HG03108 (cell line): Measurements from ENCODE around the gene SIRT7.

Source experiments
- ATAC-seq: cut with Tn5 transposase; IDR thresholded peaks from one replicate; pipeline ENCODE4 v1.9.1; 2021; ENCODE audit warnings: moderate library complexity; ENCODE audit not compliant: unreplicated experiment

Gene SIRT7

DNA sequence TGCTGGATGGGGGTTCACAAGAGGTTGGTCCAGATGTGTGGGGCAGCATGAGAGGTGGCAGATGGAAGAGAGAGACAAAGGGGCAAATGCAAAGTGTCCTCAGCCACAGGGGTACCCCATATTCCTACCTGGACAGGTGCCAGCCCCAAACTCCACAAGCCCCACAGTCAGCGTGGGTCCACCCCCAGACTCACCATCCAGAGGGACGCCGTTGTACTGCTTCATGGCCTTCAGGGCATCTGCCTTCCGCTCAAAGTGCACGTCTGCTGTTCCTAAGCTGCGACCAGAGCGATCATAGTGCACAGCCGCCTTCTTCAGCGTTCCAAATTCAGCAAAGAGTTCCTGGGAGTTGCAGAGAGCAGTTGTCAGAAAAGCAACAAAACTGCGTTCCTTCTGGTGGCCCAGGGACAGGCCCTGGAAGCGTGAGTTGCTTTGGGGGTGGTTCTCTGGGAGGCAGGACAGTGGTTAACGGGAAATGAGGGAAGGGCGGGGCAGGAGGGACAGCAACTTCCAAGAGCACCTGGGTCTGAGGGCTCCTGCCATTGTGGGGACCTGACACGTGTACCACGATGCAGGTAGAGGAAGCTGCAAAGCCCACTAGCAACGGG lies 28.9 kb downstream of the SIRT7 start:
- ATAC-seq: no peak

DNA sequence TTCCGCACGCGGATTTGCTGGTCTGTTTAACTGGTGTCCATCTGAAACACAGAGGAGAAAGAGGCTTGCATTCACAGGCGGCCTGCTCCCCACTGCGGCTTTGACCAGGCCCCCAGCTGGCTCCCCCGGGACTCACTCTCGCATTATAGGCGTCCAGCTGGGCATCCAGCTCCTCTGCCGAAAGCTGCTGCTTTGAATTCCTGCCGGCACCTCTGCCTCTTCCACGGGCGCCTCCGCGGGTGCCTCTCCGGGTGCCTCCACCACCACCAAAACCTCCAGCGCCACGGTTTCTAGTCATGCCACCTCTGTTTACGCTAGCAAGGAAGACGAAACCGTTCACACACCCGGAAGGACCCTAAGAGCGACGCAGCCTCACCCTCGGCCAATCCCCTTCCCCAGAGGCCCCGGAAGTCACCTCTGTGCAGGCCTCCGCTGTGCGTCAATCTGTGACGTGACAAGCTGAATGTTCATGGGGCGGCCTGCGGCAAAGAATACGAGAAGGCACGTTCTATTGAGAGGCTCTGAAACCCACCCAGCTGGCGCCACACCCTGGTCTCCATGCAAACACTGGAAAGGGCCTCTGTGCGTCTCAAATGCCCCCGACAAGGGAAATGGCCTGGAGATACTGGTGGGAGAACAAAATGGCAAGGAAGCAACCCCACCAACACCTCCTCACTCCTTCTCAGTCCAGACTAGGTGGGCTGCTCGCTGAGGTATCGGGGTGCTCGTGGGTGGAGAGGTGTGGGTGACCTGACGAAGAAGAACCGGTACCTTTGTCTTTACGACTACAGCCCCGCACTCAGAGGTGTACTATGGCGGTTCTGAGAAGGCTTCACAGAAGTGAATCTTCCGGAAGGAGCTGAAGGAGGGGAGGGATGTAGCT lies 29.6 kb downstream of the SIRT7 start:
- ATAC-seq: no peak

DNA sequence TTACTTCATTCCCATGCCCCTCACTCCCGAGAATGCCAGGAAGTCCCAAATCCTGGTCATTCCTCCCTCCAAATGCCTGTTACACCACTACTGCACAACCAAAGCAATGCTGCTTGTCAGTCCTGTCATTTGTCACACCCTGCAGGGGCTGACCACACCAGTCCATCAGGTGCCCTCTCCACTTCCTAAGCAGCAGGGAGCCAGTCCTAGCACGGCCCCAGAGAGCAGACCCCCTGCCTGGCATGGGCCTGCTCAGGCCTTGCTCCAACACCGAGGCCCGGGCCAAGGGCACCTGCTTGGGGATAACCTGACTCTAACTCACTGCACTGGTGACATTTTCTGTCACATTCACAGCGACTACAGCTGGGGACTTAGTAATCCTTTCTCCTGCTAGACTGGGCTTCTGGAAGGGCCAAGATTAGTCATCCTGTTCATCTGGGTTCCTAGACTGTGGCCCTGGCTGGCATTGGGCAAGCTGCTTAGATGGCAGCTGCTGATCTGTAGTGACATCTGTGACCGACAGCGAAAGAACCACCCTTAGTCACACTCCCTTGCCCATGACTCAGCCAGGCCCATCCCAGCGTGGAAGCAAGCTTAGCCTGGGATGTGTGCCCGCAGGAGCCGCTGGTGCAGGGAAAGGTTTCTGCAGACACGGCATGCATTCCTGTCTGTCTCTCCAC lies 32.0 kb downstream of the SIRT7 start:
- ATAC-seq: no peak

DNA sequence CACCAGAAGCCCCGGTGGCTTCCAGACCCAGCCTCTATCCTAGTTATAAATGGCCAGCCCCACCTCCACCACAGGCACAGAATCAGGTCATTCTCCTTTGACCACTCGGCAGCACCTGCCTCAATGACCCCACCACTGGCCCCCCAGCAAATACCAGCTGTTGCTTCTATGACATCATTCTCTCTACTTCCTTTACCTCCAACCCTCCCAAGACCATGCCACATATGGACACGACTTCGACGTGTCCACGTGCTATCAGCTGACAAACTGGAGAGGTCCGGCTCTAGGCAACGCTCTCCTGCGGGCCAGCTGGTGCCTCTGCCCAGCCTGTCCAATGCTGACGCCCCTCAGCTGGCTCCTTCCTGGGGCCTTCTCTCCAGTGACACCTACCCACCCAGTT lies 32.5 kb downstream of the SIRT7 start:
- ATAC-seq: no peak

DNA sequence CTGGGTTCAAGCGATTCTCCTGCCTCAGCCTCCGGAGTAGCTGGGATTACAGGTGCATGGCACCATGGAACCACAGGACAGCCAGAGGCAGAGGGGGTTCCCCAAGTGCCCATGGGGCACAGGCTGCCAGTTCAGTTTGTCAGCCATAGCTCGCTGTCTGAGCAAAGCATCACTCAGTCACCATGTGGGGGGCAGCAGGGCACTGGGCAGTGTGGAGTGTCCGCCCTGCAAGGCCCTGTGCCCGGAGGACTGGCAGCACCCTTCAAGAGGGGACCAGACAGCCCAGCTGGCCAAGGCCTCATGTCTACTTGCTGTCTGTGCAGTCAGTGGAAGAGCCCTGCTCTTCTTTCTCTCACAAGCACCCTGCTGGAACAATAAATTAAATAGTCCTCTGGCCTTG lies 33.0 kb downstream of the SIRT7 start:
- ATAC-seq: no peak

DNA sequence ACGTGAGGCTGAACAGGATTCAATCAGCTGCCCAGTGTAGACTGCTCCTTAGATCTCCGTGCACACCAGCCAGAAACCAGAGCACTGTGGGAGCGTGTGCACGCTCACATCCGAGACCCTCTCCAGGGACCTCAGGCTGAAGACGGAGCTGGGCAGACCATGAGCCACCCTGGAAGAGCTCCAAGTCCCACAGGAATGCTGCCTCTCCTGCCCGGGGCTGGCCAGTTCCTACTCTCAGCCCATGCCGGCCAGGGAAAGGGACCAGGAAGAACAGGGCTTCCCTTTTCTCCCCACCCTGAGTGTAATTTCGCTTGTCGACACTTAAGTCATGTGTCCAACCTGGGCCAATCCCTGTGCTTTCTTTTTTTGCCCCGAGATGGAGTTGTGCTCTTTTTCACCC lies 33.5 kb downstream of the SIRT7 start:
- no peak for ATAC-seq

DNA sequence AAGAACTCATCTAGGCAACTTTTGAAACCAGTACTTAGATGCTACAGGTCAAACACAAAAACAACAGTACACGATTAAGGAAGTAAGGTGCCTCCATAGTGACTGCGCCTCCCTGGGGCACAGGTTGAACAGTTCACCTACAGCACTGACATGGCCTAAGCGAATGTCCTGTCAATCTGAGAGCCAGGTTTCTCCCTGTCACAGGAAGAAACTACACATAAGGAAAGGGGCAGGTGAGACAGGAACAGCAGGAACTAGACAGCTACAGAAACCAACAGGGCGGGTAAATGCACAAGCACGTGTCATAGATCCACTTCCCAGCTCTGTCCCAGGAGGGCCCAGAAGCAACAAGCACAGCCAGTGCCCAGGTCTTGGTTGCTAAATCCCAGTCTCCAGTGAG lies 38.9 kb downstream of the SIRT7 start:
- ATAC-seq: no peak

DNA sequence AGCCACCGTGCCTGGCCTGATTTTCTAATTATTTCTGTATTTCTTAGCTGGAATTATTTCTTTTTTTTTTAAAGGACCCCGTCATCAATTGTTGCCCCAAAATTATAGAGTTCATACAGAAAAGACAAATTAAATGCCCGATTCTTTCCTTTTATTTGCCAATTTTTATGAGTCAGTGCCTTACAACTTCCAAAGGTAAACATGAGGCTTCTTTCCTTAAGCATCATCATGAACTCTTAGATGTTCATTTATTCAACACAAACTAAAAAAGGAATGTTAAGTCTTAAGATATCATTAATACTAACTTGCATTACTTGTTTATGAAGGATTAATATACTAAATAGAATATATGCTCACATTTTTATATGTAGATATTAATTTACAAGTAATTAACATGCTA lies 39.7 kb downstream of the SIRT7 start:
- no peak for ATAC-seq

DNA sequence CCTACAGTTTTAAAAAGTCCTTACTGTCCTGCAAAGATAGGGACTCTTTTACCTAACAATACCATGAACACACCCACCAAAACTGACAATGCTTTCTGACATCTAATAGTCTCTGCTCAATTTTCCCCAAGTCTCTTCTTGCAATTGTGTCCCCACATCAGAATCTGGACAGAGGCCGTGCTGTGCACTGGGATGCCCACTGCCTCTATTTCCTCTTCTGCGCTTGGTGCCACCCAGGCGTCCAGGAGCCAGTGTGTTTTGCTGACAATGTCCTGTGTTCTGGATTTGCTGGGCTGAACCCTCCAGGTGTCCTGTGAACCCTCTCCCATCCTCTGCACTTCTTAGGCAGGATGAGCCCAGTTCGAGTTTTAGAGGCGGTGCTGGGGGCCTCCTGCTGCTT lies 40.4 kb downstream of the SIRT7 start:
- ATAC-seq: no peak

DNA sequence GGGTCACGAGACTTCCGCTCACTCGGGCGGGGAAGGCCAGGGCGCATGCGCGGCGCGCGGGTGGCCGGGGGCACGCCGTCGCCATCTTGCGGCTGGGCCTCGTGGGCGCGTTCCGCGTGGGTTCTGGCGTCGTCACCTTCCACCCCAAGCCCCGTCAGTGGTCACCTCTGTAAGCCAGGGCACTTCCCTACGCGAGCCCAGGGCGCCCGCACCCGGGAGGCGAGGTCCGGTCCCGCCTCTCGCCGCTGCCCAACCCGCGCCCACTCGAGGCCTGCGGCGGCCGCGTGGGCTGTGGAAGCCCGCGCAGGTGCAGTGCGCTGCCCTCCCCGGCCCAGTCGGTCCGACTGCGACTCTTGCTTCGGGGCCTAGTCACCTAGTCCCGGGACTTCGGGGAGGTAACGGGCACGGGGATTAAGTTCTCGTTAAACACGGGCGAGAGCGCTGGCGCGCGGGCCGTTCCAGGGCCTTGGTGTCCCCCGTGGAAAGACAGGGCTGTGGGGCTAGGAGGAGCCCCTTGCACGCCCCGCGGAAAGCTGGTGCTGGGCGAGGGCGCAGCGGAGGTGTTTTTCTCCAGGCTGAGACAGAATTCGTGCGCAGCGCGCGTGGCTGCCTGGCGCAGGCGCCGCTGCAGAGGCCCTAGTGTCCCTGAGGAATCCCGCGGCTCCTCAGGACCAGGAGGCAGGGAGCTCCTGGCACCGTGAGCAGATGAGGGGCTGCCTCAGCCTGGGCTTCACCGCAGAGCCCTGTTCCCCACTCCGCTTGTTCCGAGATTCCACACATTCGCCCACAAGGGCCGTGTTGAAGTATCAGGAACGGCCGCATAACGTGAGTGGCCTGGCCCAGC lies 46.4 kb downstream of the SIRT7 start:
- ATAC-seq: no peak

DNA sequence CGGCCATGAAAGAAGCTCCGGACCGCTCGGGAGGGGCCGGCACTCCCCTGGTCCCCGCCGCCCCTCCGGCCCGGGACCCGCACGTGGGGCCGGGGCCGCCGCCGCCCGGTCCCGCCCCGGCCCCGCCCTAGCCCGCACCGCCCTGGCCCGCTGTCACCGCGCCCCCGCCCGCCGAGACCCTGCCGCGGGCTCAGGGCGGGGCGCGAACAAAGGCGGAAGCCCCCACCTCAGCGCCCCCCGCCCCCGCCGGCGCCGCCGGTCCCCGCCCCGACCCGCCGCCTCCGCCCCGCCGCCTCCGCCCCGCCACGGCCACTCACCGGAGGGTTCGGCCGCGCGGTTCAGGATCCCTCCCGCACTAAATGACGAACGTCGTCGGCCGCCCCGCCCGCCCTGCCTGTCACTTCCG lies 47.0 kb downstream of the SIRT7 start, which contains the start of gene ARHGDIA:
TSS of gene ARHGDIA (minus strand) at position 357 of the 406 bp plus-strand sequence. CDS start 1,407 bp downstream, outside the sequence.
- ATAC-seq: no peak

DNA sequence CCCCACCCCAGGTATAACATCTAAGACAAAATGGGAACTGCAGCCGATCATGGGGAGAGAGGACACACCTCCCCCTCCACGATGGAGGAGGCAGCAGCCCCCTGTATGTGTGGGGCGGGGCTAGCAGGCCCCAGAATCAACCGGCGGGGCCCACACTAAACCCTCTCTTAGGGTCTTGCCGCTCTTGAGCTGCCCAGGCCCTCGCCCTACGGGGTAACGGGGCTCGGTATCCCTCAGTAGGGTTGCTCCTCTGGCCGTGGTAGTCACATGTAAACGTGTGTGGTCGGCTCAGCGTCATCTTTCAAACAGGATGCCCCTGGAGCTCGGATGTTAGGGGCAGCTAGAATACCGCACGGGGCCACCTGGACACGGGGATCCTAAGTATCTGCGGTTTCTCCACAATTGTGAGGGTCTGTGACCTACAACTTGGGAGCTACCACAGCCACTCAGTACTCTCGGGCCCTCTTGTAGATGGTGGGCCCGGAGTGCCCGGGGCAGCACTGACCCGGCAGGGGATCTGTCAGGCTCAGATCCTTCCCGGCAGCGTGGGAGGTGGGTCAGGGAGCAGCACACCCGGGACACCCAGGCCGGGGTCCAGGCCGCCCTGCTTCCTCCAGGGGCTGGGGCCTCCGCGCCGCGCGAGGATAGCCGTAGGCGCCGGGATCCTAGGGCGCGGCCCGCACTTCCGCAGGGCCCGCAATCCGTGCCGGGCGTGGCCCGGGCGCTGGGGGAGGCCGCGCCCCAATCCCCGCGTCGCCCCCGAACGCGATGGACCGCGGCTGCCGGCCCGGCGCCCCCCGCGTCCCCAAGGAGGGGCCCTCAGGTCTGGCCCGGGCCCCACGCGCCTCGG lies 47.6 kb downstream of the SIRT7 start:
- ATAC-seq: no peak

DNA sequence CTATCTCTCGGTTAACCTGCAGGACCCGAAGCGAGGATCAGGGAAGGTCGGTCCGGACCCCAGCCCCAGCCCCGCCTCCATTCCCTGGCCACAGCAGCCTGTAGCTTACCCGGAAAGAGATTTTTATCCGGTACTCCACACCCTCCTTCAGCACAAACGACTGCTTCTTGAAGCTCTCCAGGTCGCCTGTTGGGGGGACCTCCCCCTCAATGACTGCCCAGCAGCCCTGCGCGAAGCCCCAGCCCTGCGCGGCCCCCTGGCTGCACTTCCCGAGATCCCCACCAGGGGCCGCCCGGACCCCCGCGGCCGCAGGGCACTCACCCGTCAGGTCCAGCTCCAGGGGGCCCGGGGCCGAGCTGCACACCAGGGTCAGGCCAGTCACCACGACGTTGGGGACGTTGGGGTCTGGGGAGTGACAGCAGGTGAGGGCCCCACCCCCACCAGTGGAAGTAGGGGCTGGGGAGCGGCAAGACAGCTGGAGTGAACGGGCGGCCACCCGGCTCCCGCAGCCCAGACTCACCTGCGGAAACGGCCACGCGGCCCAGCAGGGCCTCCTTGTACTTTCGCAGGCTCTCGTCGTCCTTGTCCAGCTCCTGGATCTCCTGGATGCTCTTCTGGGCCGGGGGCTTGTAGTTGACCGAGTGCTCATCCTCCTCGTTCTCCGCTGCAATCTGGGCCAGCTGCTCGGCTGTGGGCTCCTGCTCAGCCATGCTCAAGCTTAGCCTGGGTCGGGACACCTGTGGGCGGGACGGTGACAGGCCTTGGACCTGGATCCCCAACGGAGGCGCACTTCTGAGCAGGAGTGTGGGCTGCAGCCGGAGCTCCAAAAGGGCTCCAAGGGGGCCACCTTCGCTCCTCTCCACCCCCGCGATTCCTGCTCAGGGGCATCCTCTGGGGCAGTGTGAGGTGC lies 48.5 kb downstream of the SIRT7 start:
- no peak for ATAC-seq

DNA sequence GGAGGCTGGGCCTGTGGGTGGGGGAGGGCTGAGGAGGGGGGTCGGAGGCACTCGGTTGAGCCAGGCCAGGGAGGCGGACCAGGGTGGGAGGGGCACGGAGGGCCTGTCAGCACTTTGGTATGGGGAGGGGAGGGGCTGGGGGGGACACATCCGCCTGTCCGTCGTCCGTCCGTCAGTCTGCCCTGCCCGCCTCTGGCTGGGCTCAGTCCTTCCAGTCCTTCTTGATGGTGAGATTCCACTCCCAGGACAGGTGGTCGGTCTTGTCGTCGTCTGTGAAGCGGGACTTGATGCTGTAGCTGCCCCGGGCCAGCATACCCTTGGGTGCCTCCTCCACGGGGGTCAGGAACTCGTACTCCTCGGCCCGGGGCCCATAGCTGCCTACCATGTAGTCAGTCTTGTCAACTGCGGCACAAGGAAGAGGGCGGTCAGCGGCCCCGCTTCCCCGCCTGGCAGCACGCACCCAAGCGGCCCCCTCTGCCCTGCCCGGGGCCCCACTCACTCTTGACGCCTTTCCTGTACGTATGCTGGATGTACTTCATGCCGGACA lies 49.2 kb downstream of the SIRT7 start:
- no peak for ATAC-seq

DNA sequence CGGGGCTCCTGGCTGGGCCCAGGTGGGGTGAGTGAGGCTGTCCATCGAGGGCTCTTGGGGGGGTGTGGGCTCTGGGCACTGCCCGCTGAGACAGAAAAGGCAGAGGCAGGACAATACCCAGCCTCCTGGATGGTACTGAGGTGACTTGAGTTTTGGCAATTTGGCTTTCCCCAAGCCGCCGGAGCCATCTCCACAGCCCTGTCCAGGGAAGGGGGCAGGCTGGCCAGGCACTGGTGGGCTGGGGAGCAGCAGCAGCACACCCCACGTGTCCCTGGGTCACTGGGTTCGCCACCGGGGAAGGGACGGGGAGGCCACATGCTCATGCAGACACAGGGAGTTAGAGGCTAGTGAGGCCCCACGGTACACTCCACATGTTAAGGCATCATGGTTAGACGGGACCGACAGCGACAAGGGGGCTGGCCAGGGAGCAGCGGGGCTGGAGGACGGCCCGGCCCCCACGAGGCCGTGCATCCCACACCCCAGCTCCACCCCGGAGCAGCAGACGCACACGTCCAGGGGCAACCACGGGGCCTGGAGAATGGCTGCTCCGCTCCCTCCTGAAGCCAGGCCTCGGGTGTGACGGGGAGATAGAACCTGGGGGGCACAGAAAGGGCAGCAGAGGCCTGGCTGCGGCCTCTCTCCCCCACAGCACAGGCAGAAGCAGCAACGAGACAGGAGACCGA lies 49.8 kb downstream of the SIRT7 start:
- no peak for ATAC-seq

DNA sequence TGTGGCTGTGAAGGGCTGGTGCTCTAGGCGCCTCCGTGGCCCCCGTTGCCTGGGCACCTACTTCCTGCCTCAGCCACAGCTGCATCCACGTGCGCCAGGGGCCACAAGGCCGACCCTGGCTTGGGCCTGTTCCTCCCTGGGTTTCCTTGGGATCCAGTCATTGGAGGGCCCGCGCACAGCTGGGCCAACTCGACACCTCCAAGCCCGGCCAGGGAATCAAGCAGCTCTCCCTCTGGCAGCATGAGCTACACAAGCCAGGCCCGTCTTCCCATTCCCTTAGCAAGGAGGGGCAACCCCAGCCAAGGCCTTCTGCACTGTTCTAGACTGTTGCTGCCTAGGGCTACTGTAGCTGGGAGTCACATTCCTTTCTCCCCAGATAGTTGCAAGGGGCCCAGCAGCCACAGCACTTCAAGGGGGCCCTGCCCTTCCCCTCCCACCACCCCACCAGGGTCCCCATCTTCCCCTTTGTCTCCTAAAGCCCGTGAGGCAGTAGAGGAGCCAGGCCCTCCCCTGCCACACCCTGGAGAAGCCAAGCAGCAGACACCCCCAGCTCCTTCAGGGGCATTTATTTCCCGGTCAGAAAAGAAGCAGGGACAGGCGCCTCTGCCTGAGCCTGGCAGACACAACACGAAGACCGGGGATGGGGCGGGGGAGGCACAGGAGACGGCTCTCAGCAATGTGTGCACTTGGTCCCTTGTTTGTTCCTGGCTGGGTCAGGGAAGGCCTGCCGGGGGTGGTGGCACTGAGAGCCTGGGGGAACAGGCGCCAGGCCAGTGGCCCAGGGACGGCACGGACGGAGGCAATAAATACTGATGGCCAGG lies 50.6 kb downstream of the SIRT7 start:
- no peak for ATAC-seq

DNA sequence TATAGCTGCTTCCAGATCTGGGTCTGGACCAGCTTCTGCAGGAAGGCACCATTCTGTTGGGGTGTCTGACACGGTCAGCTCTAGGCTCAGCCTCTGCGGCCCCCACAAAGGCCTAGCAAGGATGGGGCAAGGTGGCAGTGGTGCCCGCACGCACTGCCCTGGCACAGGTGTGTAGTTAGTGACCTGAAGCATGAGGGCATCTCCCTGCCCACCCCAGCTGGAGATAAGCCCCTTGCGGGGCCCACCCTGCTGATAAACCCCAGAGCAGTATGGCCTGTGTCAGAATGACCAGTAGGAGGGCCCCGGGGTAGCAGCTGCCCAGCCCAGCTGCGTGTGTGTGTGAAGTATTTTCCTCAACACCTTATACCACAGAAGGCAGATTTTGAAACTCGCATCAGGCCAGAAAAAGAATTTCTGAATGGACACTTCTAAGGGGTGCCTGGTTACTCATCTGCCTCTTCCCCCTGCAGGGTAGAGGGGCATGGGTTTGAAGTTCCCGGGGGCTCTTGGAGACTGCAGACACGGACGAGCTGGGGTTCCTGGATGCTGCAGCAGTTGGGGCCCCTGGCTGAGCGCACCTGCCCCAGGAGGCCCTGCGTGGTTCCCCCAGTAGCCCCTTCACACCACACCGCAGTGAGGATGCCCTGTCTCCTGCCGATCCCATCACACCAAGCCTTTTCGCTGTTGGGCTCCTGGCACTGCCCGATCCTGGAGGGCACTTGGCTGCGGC lies 51.4 kb downstream of the SIRT7 start:
- ATAC-seq: no peak
